Measurements from ENCODE around the gene LDLRAD4. TPM values are rescaled to one million over a fixed set of nuclear protein-coding genes. Genes with fewer than 3 reads are reported as not detected.

LDLRAD4 gene
- total RNA-seq, 1 donor, result under 0.01 TPM

- H3K4me3 ChIP-seq (ENCODE audit: insufficient read depth, low read length), result no peak overlapping the region
- no peak for TF ChIP-seq CTCF (IDR thresholded peaks at IDR 0.05; ENCODE audit: extremely low read depth, low read depth, low read length)
- H3K79me2 ChIP-seq (ENCODE audit: insufficient read depth, low read length), result no peaks in the 10 kb centered on the region
- no peak overlapping the region for H3K27ac ChIP-seq (ENCODE audit: low read depth, low read length)
- peaks cover 5% of the 10 kb centered on the region for H3K27me3 ChIP-seq (ENCODE audit: insufficient read depth, low read length)
- no peaks in the 10 kb centered on the region for H3K9me3 ChIP-seq (ENCODE audit: low read depth, low read length)
- no peak overlapping the region for H3K4me2 ChIP-seq (ENCODE audit: insufficient read depth, low read length)
- no peaks in the 10 kb centered on the region for H4K20me1 ChIP-seq (ENCODE audit: insufficient read depth, low read length)
- no peak overlapping the region for H2AFZ ChIP-seq (ENCODE audit: low read length)
- no peak for DNase-seq (ENCODE audit: insufficient read length, low spot score, missing footprints)
- H3K36me3 ChIP-seq (ENCODE audit: insufficient read depth, low read length), result no peaks in the 10 kb centered on the region
- H3K4me1 ChIP-seq (ENCODE audit: insufficient read depth, low read length), result no peaks in the 10 kb centered on the region
These were observed 209.8 kb downstream of the LDLRAD4 start for GRCh38 chr18:13428319-13428718.

DNA sequence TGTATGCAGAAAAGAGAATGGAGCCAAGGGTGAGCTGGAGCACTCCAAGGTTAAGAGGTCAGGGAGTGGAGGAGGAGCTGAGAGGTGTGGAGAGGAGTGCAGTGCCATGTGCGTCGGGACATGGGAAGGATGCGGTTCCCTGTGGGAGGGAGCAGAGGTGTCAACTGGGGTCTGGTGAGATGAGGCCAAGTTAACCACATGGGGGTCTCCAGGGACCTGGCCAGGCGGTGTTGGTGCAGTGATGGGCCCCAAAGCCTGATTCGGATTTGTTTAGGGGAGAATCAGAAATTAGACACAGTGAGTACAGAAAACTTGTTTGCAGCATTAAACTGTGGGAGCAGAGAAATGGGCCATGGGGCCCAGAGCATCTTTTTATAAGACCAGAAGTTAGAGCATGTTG is 210.5 kb downstream of the LDLRAD4 start:
- no peaks in the 10 kb centered on the region for H3K79me2 ChIP-seq (ENCODE audit: insufficient read depth, low read length)
- DNase-seq (ENCODE audit: insufficient read length, low spot score, missing footprints), result no peak
- H3K4me2 ChIP-seq (ENCODE audit: insufficient read depth, low read length), result no peak overlapping the region
- H3K4me1 ChIP-seq (ENCODE audit: insufficient read depth, low read length), result peaks cover 4% of the 10 kb centered on the region
- H3K4me3 ChIP-seq (ENCODE audit: insufficient read depth, low read length), result no peak overlapping the region
- H3K9me3 ChIP-seq (ENCODE audit: low read depth, low read length), result no peaks in the 10 kb centered on the region
- no peak overlapping the region for H3K27ac ChIP-seq (ENCODE audit: low read depth, low read length)
- no peak overlapping the region for H2AFZ ChIP-seq (ENCODE audit: low read length)
- no peaks in the 10 kb centered on the region for H3K36me3 ChIP-seq (ENCODE audit: insufficient read depth, low read length)
- H4K20me1 ChIP-seq (ENCODE audit: insufficient read depth, low read length), result no peaks in the 10 kb centered on the region
- H3K27me3 ChIP-seq (ENCODE audit: insufficient read depth, low read length), result peaks cover 8% of the 10 kb centered on the region
- no peak for TF ChIP-seq CTCF (IDR thresholded peaks at IDR 0.05; ENCODE audit: extremely low read depth, low read depth, low read length)

- peaks cover 6% of the 10 kb centered on the region for H3K4me1 ChIP-seq (ENCODE audit: insufficient read depth, low read length)
- no peak overlapping the region for H3K27ac ChIP-seq (ENCODE audit: low read depth, low read length)
- TF ChIP-seq CTCF (IDR thresholded peaks at IDR 0.05; ENCODE audit: extremely low read depth, low read depth, low read length), result no peak
- no peak for DNase-seq (ENCODE audit: insufficient read length, low spot score, missing footprints)
- H3K79me2 ChIP-seq (ENCODE audit: insufficient read depth, low read length), result no peaks in the 10 kb centered on the region
- H3K9me3 ChIP-seq (ENCODE audit: low read depth, low read length), result no peaks in the 10 kb centered on the region
- no peak overlapping the region for H2AFZ ChIP-seq (ENCODE audit: low read length)
- no peaks in the 10 kb centered on the region for H4K20me1 ChIP-seq (ENCODE audit: insufficient read depth, low read length)
- no peaks in the 10 kb centered on the region for H3K36me3 ChIP-seq (ENCODE audit: insufficient read depth, low read length)
- H3K27me3 ChIP-seq (ENCODE audit: insufficient read depth, low read length), result peaks cover 8% of the 10 kb centered on the region
- H3K4me2 ChIP-seq (ENCODE audit: insufficient read depth, low read length), result no peak overlapping the region
- H3K4me3 ChIP-seq (ENCODE audit: insufficient read depth, low read length), result no peak overlapping the region
These were observed 211.4 kb downstream of the LDLRAD4 start for GRCh38 chr18:13429884-13430510.

DNA sequence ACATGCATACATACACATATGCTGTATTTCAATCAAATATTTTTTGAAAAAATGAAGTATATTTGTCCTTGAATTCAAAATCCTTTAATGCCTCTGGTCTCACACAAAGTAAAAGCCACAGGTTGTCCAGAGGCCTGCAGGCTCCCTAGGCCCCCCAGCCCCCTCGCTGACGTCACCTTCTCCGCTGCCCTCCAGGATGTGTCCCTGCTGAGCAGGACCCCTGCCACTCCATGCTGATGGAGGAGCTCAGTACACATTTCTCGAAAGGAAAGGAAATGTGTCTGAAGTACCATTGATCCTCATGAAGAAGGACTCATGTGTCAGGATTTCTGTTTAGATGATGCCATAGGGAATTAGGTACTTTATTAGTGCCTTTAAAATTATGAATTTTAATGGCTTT is 212.1 kb downstream of the LDLRAD4 start:
- H2AFZ ChIP-seq (ENCODE audit: low read length), result no peak overlapping the region
- no peak for TF ChIP-seq CTCF (IDR thresholded peaks at IDR 0.05; ENCODE audit: extremely low read depth, low read depth, low read length)
- no peaks in the 10 kb centered on the region for H3K36me3 ChIP-seq (ENCODE audit: insufficient read depth, low read length)
- H3K9me3 ChIP-seq (ENCODE audit: low read depth, low read length), result no peaks in the 10 kb centered on the region
- H4K20me1 ChIP-seq (ENCODE audit: insufficient read depth, low read length), result no peaks in the 10 kb centered on the region
- no peak overlapping the region for H3K27ac ChIP-seq (ENCODE audit: low read depth, low read length)
- H3K4me2 ChIP-seq (ENCODE audit: insufficient read depth, low read length), result no peak overlapping the region
- peaks cover 8% of the 10 kb centered on the region for H3K27me3 ChIP-seq (ENCODE audit: insufficient read depth, low read length)
- DNase-seq (ENCODE audit: insufficient read length, low spot score, missing footprints), result no peak
- H3K79me2 ChIP-seq (ENCODE audit: insufficient read depth, low read length), result no peaks in the 10 kb centered on the region
- H3K4me3 ChIP-seq (ENCODE audit: insufficient read depth, low read length), result no peak overlapping the region
- H3K4me1 ChIP-seq (ENCODE audit: insufficient read depth, low read length), result peaks cover 13% of the 10 kb centered on the region
